ENCODE measurements around the gene TSKU. TPM values are rescaled to one million over a fixed set of nuclear protein-coding genes. Genes with fewer than 3 reads are reported as not detected.
"Not testable (repeated sequence)": the region's sequence is repeated elsewhere in the genome, so short reads cannot be mapped to it uniquely, and the experiment has no call there.

TSKU gene
- total RNA-seq, 4 donors from 2014 or later, result 27.2 to 152 (median 87.2) TPM

DNA sequence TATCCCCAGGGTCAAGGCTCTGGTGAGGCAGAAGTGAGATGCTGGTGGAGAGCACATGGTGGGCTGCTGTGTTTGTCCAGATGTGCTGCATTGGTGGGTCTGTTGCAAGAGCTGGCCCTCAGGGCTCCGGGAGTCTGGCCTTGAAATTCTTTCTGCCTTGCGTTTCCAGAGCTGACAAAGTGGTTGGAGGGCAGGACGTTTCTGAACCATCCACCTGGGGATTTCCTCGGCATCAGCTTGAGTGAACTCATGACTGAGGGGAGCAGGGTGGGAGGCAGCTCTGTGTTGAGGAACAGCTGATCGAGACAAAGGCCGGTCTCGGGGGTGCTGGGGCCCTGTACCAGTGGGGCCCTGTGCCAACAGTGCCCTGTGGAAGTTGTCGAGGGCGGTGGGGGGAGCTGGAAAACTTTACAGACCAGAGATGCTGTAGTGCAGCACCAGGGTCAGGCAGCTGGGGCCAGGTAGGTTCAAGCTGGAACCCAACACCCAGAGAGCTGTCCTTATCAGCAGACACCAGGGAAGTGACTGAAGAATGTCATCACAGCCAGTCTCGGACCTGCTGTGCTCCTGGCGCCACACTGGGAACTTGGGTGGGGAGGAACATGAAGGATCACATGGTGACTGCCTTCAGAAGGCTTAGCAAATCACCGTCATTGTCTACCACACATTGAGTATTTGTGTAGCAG, 4.9 kb downstream of the TSKU start:
- peak overlapping the region in 3 of 4 donors; percentile 51 to 86 (median 75) for H3K27ac ChIP-seq
- no peaks in the 10 kb centered on the region for H3K9me3 ChIP-seq
- H3K4me1 ChIP-seq, result peaks cover 3 to 69% (median 8%) of the 10 kb centered on the region in 4 donors
- H3K27me3 ChIP-seq, result no peaks in the 10 kb centered on the region
- H3K4me3 ChIP-seq, result peak overlapping the region in 1 of 4 donors; percentile 0
- H3K36me3 ChIP-seq, result no peaks in the 10 kb centered on the region
- TF ChIP-seq POLR2A (IDR thresholded peaks at IDR 0.05), result no peak
- TF ChIP-seq, protein P1, sequence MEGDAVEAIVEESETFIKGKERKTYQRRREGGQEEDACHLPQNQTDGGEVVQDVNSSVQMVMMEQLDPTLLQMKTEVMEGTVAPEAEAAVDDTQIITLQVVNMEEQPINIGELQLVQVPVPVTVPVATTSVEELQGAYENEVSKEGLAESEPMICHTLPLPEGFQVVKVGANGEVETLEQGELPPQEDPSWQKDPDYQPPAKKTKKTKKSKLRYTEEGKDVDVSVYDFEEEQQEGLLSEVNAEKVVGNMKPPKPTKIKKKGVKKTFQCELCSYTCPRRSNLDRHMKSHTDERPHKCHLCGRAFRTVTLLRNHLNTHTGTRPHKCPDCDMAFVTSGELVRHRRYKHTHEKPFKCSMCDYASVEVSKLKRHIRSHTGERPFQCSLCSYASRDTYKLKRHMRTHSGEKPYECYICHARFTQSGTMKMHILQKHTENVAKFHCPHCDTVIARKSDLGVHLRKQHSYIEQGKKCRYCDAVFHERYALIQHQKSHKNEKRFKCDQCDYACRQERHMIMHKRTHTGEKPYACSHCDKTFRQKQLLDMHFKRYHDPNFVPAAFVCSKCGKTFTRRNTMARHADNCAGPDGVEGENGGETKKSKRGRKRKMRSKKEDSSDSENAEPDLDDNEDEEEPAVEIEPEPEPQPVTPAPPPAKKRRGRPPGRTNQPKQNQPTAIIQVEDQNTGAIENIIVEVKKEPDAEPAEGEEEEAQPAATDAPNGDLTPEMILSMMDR (IDR thresholded peaks at IDR 0.05), result no peak
- peak in 2 of 3 donors; percentile 57 to 63 for DNase-seq

DNA sequence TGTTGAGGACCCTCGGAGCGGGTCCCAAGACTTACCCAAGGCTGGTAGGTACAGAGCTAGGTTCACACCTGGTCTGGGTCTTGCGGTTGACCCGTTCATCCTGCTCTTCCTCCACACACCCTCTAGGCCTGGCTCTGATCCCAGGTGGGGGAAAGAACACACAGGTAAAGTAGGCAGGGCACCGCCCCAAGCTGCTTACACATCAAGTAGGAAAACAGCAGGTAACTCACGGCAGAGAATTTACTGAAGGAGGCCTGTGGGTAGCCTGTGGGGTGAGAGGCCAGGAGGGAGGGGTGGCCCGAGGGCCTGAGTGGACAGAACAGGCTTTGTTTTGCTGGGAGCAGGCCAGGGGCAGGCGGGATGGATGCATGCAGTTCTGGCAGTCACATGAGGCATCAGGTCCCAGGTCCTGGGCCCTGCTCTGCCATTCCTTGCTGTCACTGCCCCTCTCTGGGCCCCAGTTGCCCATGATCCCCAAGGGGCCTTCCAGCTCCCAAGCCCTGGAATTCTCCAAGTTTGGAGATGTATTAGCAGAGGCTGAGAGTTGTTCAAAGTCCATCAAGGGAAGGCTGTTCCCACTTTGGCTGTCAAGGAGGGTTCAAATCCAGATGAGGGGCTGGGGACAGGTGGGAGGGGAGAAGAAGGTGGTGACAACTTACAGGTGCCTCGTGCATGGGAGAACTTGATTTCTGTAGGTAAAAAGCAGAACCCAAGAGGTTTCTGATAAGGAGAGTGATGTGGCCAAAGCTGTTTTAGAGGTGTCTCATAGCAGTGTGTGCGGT, 5.7 kb downstream of the TSKU start:
- Histone ChIP-seq H3K36me3 (no peaks in the 10 kb centered on the region), H3K4me3 (peak overlapping the region in 1 of 4 donors; percentile 0), H3K4me1 (peaks cover under 1 to 77% (median 5%) of the 10 kb centered on the region in 4 donors), H3K9me3 (no peaks in the 10 kb centered on the region), H3K27ac (peak overlapping the region in 3 of 4 donors; percentile 51 to 86 (median 75)), H3K27me3 (no peaks in the 10 kb centered on the region)
- no peak for TF ChIP-seq POLR2A (IDR thresholded peaks at IDR 0.05)
- TF ChIP-seq, protein P1 (IDR thresholded peaks at IDR 0.05), result peak in 2 of 6 experiments; percentile 13 to 30
- peak in 2 of 3 donors; percentile 85 to 90 for DNase-seq

DNA sequence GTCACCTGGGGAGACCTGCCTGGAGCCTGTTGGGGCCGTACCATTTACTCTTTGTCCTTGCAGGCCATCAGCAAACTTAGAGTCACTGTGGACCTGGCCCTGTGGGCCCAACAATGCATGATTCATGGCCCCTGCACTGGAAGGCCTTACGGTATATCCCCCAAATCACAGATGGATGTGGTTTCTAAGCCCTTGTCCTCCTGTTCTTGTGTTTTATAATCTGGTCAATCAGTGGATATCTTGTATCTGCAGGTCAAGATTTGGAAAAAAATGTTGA, 6.2 kb downstream of the TSKU start:
- TF ChIP-seq, protein P1 (IDR thresholded peaks at IDR 0.05), result no peak
- TF ChIP-seq POLR2A (IDR thresholded peaks at IDR 0.05), result no peak
- Histone ChIP-seq H3K4me3 (no peak overlapping the region), H3K27ac (peak overlapping the region in 2 of 4 donors; percentile 75 to 86), H3K27me3 (no peaks in the 10 kb centered on the region), H3K4me1 (peaks cover 0 to 77% (median 5%) of the 10 kb centered on the region in 4 donors), H3K36me3 (no peaks in the 10 kb centered on the region), H3K9me3 (no peaks in the 10 kb centered on the region)
- peak in 2 of 3 donors; percentile 38 to 39 for DNase-seq

DNA sequence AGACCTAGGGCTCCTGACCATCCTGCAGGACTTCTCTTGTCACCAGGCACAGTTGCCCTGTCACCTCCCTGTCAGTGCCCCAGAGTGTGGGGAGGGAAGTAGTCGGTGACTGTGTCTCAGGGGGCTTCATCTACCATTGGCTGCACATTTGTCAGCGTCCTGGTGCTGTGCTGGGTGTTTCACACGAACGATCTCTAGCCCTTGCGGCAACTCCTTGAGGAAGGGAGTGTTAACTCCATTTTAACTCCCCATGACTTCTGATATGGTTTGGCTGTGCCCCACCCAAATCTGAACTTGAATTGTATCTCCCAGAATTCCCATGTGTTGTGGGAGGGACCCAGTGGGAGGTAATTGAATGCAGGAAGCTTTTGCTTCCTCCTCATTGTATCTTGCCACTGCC, 7.1 kb downstream of the TSKU start:
- Histone ChIP-seq H3K4me1 (peaks cover 0 to 77% (median 5%) of the 10 kb centered on the region in 4 donors), H3K36me3 (no peaks in the 10 kb centered on the region), H3K27me3 (no peaks in the 10 kb centered on the region), H3K4me3 (no peak overlapping the region), H3K9me3 (no peaks in the 10 kb centered on the region), H3K27ac (peak overlapping the region in 1 of 4 donors; percentile 17)
- peak in 2 of 3 donors; percentile 30 to 33 for DNase-seq
- no peak for TF ChIP-seq POLR2A (IDR thresholded peaks at IDR 0.05)
- TF ChIP-seq, protein P1 (IDR thresholded peaks at IDR 0.05), result no peak

DNA sequence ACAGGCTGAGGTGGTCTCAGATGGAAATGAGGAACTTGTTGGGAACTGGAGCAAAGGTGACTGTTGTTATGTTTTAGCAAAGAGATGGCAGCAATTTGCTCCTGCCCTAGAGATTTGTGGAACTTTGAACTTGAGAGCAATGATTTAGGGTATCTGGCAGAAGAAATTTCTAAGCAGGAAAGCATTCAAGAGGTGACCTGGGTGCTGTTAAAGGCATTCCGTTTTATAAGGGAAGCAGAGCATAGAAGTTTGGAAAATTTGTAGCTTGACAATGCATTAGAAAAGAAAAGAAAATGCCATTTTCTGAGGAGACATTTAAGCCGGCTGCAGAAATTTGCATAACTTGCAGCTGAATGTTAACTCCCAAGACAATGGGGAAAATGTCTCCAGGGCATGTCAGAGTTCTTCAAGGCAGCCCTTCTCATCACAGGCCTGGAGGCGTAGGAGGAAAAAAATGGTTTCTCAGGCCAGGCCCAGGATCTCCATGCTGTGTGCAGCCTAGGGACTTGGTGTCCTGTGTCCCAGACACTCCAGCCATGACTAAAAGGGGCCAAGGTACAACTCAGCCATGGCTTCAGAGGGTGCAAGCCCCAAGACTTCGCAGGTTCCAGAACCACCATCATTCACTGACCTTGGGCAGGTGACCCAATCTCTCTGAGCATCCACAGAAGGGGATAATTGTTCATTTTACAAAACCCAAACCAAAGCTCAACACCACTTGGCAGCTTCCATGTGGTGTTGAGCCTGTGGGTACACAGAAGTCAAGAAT, 8.0 kb downstream of the TSKU start:
- peak in 1 of 3 donors; percentile 42 for DNase-seq
- not testable (repeated sequence) for H3K36me3 ChIP-seq, H3K27me3 ChIP-seq, H3K9me3 ChIP-seq, H3K4me3 ChIP-seq
- peaks cover 0 to 81% (median 5%) of the 10 kb centered on the region in 4 donors for H3K4me1 ChIP-seq
- peak overlapping the region in 1 of 4 donors; percentile 17 for H3K27ac ChIP-seq

Measured in Peyer's patch (tissue), 4 donors.